ENCODE results near the gene AP1B1.
"Not testable (repeated sequence)": the region's sequence is repeated elsewhere in the genome, so short reads cannot be mapped to it uniquely, and the experiment has no call there.

Gene AP1B1

DNA sequence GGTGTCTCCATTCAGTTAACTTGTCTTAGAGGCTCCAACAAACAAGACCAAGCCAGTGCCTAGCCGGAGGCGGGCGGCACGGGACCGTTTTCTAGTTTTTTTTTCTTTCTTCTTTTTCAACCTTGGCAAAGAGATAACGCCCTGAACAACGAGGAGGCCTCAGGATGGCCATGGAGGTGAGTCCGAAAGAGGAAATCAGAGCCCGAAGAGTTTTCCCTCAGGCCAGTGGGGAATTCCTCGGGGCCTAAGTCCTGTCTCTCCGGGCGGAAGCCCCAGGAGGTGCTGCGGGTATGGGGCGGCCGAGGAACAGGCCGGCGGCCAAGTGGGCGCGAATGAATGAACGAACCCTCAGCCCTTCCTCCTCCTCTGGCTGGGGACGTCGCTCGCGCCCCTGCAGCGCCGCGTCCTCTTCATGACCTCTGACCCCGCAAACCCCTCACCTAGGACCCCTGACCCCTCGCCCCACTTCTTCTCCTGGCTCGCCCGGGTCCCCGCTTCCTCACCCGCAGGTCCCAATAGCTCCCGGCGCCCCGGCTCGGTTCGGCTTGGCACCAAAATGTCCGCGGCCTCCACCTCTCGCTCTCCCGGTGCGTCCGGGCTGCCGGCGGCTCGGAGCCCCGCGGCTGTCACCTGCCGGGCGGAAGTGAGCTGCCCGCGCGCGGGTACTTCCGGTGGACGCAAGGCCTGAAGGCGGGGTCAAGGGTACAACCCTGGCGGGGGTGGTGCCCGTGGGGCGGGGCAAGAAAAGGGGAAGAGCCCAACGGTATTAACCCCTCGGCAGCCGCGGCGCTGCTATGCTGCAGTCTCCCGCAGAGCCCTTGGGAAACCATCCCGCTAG lies at the start of gene AP1B1:
Gene AP1B1, minus strand, starts transcription at position 650 of the 838 bp plus-strand sequence. CDS start 21,327 bp downstream, outside the sequence.
- peak; percentile 99 for DNase-seq (ENCODE audit: low spot score)

DNA sequence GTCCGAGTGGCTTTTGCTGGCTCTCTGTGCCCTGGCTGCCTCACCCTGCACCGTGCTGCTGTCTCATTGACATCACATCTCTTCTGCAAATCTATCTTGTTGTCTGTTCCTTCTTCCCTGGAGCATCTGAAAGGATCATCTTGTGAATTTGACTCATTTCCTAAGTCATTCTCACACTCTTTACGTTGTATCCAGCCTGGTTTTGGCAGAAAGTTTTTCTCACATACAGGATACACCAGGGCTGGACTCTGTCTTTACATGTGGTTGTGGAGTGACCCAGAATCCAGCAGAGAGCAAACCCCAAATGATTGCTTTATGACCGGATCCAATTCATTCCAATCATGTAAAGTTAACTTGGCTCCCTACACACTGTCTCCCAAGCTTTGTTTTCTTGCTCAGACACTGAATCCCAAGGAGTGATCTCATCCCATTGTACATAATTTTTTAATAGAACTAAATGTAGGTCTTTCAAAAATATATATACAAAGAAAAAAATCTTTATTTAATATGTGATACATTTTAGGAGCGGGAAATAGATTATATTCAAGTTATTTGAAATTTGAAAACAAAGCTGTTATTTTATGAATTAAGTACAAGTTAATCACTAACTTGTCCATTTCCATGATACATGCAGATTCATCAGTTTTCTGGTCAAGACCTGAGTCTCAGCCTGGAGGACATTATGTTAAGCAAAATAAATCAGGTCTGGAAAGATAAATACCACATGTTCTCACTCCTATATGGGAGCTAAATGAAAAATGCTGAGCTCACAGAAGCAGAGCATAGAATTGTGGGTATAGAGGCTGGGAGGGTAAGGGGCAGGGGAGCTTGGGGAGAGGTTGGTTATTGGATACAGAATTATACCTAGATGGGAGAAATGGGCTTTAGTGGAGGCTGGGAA lies 47.1 kb upstream of the AP1B1 start:
- no peak for DNase-seq (ENCODE audit: low spot score)

DNA sequence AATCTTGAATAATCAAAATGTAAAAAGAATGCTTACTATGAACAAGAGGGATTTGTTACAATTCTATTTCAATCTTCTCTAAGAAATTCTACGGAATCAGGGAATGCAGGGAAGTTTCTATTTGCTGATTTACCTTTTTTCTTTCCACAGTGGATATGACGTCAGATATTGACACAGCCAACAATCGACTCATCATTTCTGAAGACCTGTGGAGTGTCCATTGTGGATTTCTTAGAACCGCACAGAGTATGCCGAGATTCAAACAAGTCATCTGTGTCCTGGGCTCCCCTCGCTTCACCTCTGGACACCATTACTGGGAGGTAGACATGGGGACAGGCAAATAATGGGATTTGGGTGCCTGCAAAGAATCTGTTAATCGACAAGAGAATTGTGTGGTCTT lies 45.9 kb upstream of the AP1B1 start:
- no peak for DNase-seq (ENCODE audit: low spot score)

DNA sequence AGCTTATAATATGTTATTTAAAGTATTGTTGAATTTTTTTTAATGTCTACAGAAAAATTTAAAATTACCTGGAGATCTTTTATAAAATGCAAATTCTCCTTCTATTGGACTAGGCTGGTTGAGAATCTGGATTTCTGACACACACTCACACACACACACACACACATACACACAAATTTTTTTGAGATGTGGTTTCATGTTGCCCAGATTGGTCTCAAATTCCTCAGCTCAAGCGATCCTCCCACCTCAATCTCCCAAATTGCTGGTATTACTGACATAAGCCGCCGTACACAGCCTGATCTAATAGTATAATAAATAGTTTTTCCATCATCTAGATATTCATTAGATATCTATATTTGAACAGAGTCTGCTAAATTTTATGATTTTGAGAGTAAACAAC lies 45.5 kb upstream of the AP1B1 start:
- no peak for DNase-seq (ENCODE audit: low spot score)

DNA sequence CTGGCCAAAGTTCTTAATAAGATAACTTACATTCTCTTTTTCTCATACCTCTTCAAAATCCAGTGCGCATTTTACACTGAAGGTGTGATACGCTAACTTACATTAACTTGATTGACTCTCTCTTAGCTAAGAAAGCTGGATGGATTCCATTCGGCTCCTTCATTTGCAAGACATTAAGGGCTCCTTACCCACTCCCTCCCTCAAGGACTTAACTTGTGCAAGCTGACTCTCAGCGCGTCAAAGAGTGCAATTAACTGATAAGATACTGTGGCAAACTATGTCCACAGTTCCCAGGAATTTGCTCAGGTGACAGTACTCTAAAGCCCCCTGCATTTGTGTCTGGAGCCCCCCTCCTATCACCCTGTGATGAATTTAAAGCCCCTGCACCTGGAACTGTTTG lies 43.6 kb upstream of the AP1B1 start:
- no peak for DNase-seq (ENCODE audit: low spot score)

DNA sequence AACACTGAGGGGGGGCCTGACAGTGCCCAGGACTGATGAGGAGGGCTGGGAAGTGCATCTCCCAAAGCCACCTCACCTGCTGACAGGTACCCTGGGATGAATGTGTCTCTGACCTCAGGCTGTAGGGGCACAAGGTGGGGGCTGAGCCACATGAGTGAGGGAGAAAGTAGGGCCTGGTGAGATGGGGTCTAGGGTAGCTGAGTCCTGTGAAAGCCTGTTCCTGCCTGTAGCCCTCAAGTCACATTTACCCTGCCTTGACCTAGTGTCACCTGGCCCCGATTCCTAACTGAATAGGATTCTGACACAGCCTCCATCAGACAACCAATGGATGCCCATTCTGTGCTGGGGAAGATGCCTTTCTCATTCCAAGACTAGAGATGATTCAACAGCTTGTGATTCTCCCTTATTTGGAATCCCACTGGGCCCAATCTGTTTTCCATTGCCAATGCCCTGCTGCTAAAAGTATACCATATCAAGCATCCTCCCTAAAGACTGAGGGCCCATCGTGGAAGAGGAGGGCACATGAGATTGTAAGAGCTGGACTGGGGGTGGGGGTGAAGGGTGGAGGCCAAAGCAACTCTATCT lies 38.9 kb upstream of the AP1B1 start:
- DNase-seq (ENCODE audit: low spot score), result no peak

DNA sequence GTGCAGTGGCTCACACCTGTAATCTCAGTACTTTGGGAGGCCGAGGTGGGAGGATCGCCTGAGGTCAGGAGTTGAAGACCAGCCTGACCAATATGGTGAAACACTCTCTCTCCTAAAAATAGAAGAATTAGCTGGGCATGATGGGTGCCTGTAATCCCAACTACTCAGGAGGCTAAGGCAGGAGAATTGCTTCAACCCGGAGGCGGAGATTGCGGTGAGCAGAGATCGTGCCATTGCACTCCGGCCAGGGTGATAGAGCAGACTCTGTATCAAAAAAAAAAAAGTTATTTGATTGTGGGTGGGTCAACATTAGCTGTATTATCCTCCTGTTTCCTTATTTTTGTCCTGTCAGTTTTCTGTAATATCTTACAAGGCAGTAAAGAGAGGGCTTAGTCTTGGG lies 38.1 kb upstream of the AP1B1 start:
- no peak for DNase-seq (ENCODE audit: low spot score)

DNA sequence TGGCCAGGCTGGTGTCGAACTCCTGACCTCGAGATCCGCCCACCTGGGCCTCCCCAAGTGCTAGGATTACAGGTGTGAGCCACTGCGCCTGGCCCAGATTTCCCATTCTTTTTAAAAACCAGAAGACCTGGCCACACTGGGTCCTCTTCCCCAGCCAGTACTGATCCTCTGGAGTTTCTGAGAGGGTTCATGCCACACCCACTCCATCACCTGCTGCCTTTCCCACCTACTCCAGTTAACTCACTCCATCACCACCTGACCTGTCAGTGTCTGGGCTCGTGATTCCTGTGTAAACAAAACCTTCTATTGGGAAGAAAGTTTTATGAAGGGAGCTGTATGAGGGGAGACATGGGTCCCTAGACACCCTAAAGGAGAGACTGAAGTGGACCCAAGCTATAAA lies 30.3 kb upstream of the AP1B1 start:
- not testable (repeated sequence) for DNase-seq (ENCODE audit: low spot score)

DNA sequence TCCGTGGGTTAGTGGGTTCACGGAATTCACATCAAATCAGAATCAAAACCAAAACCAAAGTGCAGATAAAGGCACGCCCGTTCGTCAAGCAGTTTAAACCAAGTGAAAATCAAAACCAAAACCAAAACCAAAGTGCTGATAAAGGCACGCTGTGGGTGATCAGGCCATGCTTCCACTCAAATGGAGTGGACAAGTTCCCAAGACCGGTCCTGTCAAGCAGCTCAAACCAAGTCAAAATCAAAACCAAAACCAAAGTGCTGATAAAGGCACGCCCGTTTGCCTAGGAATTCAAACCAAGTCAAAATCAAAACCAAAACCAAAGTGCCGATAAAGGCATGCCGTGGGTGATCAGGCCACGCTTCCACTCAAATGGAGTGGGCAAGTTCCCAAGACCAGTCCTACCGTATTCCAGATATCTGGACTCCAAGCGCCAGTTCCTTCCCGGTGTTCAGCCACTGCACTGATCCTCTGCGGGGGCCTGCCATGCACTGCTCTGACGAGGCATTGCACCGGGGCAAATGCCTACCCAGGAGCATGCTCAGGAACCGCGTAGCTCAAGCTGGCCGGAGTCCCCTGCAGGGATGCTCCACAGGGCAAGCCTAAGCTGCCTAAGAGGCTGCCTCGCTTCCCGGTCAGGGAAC lies 26.7 kb upstream of the AP1B1 start:
- not testable (repeated sequence) for DNase-seq (ENCODE audit: low spot score)

DNA sequence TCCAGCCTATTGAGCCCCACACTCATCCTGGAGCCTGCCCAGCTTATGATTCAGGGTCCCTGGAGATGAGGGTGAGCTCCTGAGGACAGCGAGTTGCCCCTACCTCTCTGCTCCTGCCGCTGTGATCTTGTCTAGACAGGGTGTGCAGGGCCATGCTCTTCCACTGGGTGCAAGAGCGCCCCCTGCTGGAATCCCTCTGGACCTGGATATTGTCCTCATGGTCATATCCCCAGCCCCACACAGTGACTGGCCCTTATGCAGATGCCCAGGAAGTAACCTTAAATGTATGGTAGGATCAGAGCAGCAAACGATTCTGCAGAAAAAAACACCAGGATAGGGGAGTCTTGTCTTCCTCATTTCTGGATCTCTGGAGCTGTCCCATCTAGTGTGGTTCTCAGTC lies 24.4 kb upstream of the AP1B1 start:
- DNase-seq (ENCODE audit: low spot score), result not testable (repeated sequence)

DNA sequence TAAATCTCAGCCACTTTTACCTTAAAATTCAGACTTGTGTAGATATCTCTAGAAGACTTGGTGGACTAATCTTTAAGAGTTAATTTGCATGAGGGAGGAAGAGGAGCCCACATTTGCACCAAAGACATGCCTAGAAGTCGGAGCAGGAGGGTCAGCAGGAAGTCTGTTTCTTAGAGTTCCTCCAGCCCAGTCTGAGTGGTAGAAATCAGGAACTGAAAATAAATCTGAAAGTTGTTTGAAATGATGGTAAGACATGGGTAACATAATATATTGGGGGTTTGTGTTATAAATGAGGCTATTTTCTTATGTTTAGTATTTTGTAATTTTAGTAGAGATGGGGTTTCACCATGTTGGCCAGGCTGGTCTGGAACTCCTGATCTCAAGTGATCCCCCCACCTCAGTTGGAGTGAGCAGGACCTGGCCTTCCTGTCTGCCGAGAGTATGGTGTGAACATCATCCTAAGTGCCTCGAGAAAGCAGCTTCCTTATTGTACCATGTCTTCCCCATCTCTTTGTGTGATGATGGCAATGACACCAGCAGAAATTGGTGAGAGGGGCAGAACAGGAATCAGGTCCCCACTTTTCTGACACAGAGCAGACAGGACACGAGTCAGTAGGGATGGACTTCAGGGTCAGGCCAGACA lies 23.3 kb upstream of the AP1B1 start:
- DNase-seq (ENCODE audit: low spot score), result not testable (repeated sequence)

DNA sequence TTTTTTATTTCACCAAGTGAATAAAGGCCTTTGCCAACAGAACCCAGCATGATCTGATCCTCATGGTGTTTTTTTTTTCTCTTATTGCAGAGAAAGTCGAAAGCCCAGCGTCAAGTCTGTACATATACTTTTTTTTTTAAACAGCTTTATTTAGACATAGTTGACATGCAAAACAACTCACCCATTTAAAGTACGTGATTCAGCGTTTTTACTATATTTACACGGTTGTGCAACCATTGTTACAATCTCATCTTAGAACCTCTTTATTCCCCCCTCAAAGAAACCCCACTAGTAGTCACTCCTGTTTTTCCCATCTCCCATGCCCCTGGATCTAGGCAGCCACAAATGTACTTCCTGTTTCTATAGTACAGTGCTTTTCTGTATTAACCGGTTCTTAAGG lies 20.6 kb upstream of the AP1B1 start:
- no peak for DNase-seq (ENCODE audit: low spot score)

DNA sequence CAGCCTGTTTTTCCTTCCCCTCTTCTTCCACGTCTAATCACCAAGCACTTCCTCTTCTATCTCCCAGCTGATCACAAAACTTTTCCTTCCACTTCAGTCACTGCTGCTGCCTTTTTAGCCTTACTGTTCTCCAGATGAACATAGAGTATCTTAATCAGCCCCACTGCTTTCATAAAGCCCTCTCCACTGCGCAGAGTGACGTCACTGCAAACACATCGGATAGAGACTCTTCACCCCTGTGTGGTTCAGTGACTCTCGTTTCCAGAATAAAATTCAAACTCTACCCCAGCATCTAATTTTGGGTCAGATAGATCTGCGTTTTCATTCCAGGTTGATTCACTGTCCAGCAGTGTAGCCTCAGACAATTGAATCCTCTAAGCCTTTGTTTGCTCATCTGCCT lies 13.2 kb upstream of the AP1B1 start:
- DNase-seq (ENCODE audit: low spot score), result not testable (repeated sequence)

DNA sequence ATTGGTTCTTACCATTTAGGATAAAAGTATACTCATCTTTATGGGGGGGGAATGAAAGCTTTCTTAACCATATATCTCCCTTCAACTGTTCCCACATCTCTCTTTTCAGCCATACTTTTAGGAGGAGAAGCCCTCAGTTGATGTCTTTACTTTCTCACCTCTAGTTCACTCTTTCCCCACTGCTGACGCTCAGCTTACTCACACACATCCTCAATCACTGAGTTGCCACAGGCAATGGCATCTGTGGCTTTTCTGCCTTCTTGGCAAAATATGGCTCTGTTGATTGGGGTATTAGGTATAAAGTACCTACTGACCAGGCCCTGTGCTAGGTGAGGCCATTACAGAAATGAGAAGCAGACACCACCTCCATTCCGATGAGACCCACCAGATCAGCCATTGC lies 12.2 kb upstream of the AP1B1 start:
- DNase-seq (ENCODE audit: low spot score), result no peak

DNA sequence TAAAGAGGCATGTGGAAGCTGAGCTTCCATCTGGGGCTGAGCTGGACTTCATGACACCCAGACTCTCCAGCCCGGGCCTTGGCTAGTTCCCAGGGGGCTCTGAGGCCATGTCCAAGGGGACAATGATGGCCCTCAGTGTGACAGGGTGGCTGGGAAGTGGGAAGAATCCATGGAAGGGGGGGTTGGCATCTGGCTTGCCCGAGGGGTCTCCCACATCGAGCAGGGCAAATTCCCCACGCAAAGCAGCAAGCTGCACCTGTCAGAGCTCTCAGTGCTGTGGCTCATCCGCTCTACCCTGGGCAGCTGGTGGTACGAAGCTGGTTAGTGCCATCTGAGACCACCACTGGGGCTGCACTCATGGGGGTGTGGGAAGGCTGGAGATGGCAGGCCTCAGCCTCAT lies 9.4 kb upstream of the AP1B1 start:
- no peak for DNase-seq (ENCODE audit: low spot score)

DNA sequence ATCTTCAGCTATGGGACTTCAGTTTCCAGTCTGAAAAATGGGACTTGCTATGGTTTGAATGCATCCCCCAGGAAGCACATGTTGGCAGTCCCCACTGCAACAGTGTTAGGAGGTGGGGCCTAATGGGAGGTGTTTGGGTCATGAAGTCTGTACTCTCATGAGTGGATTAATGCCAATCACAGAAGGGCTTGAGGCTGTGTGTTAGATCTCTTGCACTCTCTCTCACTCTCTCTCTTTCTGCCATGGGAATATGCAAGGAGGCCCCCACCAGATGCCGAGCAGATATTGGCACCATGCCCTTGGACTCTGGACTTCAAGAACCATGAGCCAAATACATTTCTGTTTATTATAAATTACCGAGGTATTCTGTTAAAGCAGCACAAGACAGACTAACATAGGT lies 7.8 kb upstream of the AP1B1 start:
- DNase-seq (ENCODE audit: low spot score), result no peak

DNA sequence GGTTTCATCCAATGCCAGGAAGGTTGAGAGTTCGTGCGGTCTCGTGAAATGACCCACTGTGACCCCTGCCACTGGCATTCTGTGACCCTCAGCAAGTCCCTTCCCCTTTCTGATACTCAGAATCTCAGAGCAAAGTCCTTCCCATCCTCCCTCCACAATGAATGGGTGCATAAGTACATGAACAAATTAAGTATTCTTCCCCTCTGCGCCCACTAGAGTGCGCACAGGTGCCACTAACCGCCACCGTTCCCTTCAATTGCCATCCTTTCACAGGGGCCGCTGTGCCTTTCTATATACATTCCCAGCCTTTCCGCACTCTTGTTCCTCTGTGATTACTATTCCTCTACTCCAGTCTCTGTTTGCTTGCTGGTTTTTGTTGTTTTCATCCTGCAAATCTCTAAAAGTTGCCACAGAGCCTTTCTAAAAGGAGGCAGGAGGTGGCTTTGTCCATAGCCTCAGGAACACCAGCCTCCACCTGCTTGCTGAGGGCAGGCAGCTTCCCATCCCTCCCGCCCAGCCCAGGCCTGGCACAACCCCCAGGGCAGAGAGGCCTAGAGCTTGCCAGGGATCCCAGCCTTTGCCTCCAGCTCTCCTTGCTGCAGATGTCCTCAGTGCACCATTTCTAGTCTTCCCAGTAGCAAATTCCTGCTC lies 6.7 kb upstream of the AP1B1 start:
- peak; percentile 86 for DNase-seq (ENCODE audit: low spot score)

DNA sequence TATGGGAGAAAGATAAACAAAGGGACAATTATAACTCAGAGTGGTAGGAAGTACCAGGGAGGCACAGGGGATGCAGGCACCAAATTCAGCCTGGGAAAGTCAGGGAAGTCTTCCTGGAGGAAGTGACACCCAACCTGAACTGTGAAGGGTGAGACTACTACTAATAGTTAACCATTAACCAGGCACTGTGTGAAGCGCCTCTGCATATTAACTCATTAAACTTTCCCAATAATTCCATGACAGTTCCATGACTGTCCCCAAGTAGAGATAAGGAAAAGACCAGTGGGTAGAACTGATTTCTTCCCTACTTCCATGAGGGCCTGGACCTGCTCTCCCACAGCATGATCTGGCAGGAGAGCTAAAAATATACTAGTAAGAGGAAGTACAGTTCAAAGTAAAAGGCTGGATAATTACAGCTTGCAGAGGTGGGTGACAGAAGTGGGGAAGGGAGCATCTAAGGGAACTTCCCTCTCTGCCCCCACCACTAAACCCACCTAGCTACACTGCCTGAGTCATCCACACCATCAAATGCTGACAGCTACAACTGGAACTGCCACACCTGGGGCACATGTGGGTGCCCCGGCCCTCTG lies 4.7 kb upstream of the AP1B1 start:
- DNase-seq (ENCODE audit: low spot score), result no peak

DNA sequence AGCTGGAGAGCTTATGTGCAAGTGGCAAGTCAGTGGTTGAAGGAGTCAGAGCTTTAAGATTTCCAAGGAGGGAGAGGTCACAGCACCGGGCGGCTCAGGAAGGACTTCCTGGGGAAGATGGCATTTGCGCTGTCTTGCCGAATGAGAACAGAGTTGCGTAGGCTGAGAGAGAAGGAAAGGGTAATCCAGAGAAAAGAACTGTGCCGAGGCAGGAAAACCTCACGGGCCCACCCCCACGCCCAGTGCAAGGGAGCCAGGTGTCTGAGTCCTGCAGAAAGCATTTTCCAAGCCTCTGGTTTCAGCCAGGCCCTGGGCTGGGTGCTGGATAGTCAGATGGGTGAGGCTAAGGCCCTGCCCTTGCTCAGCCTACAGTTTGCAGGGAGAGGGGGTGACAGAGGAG lies 3.2 kb upstream of the AP1B1 start:
- no peak for DNase-seq (ENCODE audit: low spot score)

DNA sequence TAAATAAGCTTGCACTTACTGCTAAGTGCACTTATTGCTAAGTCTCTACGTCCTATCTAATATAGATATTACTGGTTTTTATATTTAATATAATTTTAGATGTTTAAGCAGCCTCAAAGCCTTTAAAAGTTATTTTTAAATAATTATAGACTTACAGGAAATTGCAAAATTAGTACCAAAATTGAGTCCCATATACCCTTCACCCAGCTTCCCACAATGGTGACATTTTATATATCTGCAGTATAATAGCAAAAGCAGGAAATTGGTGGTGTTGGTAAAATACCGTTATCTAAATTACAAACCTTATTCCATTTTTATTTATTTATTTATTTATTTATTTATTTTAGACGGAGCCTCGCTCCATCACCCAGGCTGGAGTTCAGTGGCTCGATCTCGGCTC lies 1.9 kb upstream of the AP1B1 start:
- DNase-seq (ENCODE audit: low spot score), result no peak

DNA sequence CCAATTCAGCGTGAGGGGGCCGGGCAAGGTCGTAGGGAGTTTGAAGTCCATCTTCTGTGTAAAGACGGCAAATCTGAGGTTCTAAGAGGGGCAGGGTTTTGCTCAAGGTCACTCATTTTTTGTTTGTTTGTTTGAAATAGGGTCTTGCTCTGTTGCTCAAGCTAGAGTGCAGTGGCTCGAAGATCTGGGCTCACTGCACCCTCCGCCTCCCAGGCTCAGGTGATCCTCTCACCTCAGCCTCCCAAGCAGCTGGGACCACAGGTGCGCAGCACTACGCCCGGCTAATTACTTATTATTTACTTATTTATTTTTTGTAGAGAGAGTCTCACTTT lies 355 bp upstream of the AP1B1 start:
- no peak for DNase-seq (ENCODE audit: low spot score)

Data from D341Med (cell line).